Upper lobe of right lung (tissue), 1 donor: ENCODE results near the gene ZNF280D. TPM values are rescaled to one million over a fixed set of nuclear protein-coding genes. Genes with fewer than 3 reads are reported as not detected.
"Not testable (repeated sequence)": the region's sequence is repeated elsewhere in the genome, so short reads cannot be mapped to it uniquely, and the experiment has no call there.

Experiments used
- ATAC-seq: fragments of 200-7000 bp; cut with Tn5 transposase; one replicate; pipeline ENCODE4 v1.9.1; 2020; ENCODE audit warnings: mild to moderate bottlenecking, moderate library complexity
- DNase-seq: peaks from one replicate; pipeline ENCODE4 v3.0.0-alpha.2; 2020
- H3K27ac ChIP-seq: fragments of 200-600 bp; one replicate; pipeline ENCODE4 v1.8.0; 2022
- H3K27me3 ChIP-seq: fragments of 200-600 bp; one replicate; pipeline ENCODE4 v1.8.0; 2022; ENCODE audit warnings: mild to moderate bottlenecking
- H3K36me3 ChIP-seq: fragments of 200-600 bp; one replicate; pipeline ENCODE4 v1.8.0; 2022
- H3K4me1 ChIP-seq: fragments of 200-600 bp; one replicate; pipeline ENCODE4 v1.8.0; 2022
- H3K4me3 ChIP-seq: fragments of 200-600 bp; one replicate; pipeline ENCODE4 v1.8.0; 2022; ENCODE audit warnings: mild to moderate bottlenecking
- H3K9me3 ChIP-seq: fragments of 200-600 bp; one replicate; pipeline ENCODE4 v1.8.0; 2022
- intact Hi-C: fragments of 100-400 bp; cut with DNase I; formaldehyde crosslinking; loops from one replicate; pipeline ENCODE4 v1.11.0; 2022
- total RNA-seq: library from RNA; stranded (reverse); fragmentation: NEBNext Ultra II Directional; extraction: Animal tissue kit (Norgen Biotek cat#: 25700); gene quantifications from one replicate; pipeline ENCODE4 v1.2.1, GENCODE V29; 2021
- TF ChIP-seq, protein P1 (sequence below): fragments of 200-600 bp; IDR thresholded peaks from one replicate; pipeline ENCODE4 v1.8.0; 2022; ENCODE audit warnings: antibody characterized with exemption
- donor health status: DM: no; HTN: yes; CAD: no; lungs with severe emphysema.

Gene ZNF280D
- total RNA-seq, 1 donor from 2014 or later = 46.2 TPM

DNA sequence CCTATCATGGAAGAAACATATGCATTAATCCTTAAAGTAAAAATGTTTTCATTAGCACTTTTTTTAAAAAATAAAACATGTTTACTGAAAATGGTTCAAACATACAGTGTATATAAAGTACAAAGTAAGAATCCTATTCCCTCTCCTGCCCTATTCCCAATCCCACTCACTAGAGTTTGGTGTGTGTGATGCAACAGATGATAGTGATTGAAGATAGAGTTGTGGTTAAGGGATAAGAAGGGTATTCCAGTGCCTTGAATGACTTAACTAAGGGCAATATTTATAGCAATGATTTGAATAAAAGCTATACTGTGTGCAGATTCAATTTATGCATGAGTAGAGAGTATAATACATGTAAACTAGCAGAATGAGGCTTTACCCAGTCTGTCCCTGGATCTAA lies 18.1 kb downstream of the ZNF280D start:
- intact Hi-C loops = no loop called here
- no peak for ATAC-seq
- H3K9me3 ChIP-seq = no peaks in the 10 kb centered on the region
- H3K27me3 ChIP-seq = no peaks in the 10 kb centered on the region
- TF ChIP-seq, protein P1, sequence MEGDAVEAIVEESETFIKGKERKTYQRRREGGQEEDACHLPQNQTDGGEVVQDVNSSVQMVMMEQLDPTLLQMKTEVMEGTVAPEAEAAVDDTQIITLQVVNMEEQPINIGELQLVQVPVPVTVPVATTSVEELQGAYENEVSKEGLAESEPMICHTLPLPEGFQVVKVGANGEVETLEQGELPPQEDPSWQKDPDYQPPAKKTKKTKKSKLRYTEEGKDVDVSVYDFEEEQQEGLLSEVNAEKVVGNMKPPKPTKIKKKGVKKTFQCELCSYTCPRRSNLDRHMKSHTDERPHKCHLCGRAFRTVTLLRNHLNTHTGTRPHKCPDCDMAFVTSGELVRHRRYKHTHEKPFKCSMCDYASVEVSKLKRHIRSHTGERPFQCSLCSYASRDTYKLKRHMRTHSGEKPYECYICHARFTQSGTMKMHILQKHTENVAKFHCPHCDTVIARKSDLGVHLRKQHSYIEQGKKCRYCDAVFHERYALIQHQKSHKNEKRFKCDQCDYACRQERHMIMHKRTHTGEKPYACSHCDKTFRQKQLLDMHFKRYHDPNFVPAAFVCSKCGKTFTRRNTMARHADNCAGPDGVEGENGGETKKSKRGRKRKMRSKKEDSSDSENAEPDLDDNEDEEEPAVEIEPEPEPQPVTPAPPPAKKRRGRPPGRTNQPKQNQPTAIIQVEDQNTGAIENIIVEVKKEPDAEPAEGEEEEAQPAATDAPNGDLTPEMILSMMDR = no peak
- H3K36me3 ChIP-seq = no peaks in the 10 kb centered on the region
- H3K27ac ChIP-seq = no peak overlapping the region
- H3K4me3 ChIP-seq = no peak overlapping the region
- no peaks in the 10 kb centered on the region for H3K4me1 ChIP-seq
- no peak for DNase-seq

DNA sequence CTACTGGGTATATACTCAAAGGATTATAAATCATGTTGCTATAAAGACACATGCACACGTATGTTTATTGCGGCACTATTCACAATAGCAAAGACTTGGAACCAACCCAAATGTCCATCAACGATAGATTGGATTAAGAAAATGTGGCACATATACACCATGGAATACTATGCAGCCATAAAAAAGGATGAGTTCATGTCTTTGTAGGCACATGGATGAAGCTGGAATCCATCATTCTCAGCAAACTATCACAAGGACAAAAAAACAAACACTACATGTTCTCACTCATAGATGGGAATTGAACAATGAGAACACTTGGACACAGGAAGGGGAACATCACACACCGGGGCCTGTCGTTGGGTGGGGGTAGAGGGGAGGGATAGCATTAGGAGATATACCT lies 23.8 kb downstream of the ZNF280D start:
- H3K4me1 ChIP-seq, H3K9me3 ChIP-seq, H3K27me3 ChIP-seq, H3K4me3 ChIP-seq, ATAC-seq, H3K27ac ChIP-seq, H3K36me3 ChIP-seq, intact Hi-C loops, DNase-seq: not testable (repeated sequence)

DNA sequence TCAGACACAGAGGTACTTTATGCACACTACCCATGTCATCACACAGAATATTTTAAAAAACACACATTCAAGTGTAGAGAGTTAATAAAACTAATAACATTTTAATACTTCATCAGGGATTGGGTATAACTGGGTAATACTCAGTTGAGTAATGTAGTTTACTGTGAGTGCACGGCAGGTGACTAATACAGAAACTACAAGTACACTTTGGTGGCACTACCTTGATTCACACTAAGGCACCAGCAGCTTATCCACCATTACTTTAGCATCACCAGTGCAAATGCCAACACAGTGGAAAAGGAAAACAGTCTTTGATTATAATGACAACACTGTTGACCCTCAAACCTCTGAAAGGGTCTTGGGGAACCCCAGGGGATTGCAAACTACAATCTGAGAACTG lies 33.6 kb downstream of the ZNF280D start:
- TF ChIP-seq, protein P1 = no peak
- no peaks in the 10 kb centered on the region for H3K4me1 ChIP-seq
- no peaks in the 10 kb centered on the region for H3K27me3 ChIP-seq
- intact Hi-C loops = no loop called here
- H3K27ac ChIP-seq = no peak overlapping the region
- no peak for ATAC-seq
- no peak overlapping the region for H3K4me3 ChIP-seq
- H3K9me3 ChIP-seq = no peaks in the 10 kb centered on the region
- DNase-seq = no peak
- peaks cover 56% of the 10 kb centered on the region for H3K36me3 ChIP-seq

DNA sequence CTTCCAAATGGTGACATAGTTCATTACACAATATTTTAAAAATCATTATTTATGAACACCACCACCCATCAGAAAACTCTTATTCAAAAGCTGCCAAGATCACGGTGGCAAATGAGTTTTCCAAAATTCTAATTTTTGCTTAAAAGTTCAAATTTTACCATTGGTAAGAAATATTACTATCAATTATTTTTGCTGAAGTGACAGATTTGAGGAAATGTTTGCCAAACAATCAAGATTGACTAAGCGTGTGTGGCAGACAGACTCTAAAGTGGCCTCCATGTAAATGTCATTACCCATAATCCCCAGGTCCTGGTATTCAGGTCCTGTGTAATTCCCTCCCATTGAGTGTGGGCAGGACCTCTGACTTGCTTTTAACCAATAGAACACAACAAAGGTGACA lies 35.0 kb downstream of the ZNF280D start:
- H3K27me3 ChIP-seq = no peaks in the 10 kb centered on the region
- no peaks in the 10 kb centered on the region for H3K4me1 ChIP-seq
- no peak overlapping the region for H3K4me3 ChIP-seq
- intact Hi-C loops = no loop called here
- no peak overlapping the region for H3K27ac ChIP-seq
- DNase-seq (no peak), ATAC-seq (no peak)
- peaks cover 42% of the 10 kb centered on the region for H3K36me3 ChIP-seq
- H3K9me3 ChIP-seq = no peaks in the 10 kb centered on the region
- TF ChIP-seq, protein P1 = no peak

DNA sequence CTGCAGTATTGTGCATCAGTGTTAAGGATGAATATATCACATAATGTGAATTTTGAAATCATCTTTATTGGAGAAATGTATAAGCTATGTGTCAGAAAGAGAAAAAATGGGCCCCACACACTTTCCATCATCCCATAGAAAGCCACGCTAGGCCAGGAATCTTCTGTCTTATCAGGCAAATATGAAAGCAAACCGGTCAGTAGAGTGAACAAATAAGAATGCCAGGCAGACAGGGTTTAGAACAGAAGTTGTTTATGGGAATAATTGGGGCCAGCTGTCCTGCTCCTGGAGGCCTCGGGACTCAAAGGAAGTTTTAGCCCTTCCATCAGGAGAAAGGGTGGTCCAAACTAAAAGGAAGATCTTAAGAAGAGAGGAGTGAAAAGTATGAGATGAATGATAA lies 39.5 kb downstream of the ZNF280D start:
- no peaks in the 10 kb centered on the region for H3K27me3 ChIP-seq
- no peaks in the 10 kb centered on the region for H3K4me1 ChIP-seq
- ATAC-seq (no peak), DNase-seq (no peak)
- H3K9me3 ChIP-seq = no peaks in the 10 kb centered on the region
- no peak overlapping the region for H3K27ac ChIP-seq
- H3K36me3 ChIP-seq = peaks cover 16% of the 10 kb centered on the region
- TF ChIP-seq, protein P1 = no peak
- intact Hi-C loops = no loop called here
- no peak overlapping the region for H3K4me3 ChIP-seq

DNA sequence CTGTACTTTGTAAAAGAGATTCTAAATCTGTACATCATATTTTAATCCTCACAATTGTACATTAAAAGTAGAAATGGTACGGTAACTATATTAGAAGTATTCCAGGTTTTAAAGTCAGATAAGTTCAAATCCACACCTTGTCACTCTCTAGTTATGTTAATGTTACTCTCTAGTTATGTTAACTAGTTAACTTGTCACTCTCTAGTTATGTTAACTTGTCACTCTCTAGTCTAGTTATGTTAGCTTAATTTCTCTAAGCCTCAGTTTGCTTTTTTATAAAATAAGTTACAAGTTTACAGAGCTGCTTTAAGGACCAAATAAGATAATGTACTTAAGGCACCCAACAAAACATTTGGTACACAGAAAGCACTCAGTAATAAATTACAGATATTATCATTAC lies 42.6 kb downstream of the ZNF280D start:
- no peaks in the 10 kb centered on the region for H3K27me3 ChIP-seq
- intact Hi-C loops = no loop called here
- ATAC-seq (no peak), DNase-seq (no peak)
- H3K4me3 ChIP-seq = no peak overlapping the region
- H3K4me1 ChIP-seq = no peaks in the 10 kb centered on the region
- TF ChIP-seq, protein P1 = no peak
- H3K9me3 ChIP-seq = no peaks in the 10 kb centered on the region
- peaks cover 7% of the 10 kb centered on the region for H3K36me3 ChIP-seq
- H3K27ac ChIP-seq = no peak overlapping the region
